DOHH2 (cell line): Measurements from ENCODE around the gene APOO.

ENCODE experiments used
- H3F3A ChIP-seq: fragments of 200-600 bp; sonication (generic), shearing (Covaris generic); 2 replicates; pipeline ENCODE4 v1.6.0; 2016; ENCODE audit warnings: antibody characterized with exemption, mild to moderate bottlenecking; ENCODE audit not compliant: control insufficient read depth, insufficient read depth
- H3K27ac ChIP-seq: fragments of 200-600 bp; sonication (generic); 2 replicates; pipeline ENCODE4 v1.5.1; 2014; ENCODE audit warnings: low read depth, mild to moderate bottlenecking, low read length, moderate library complexity
- H3K27me3 ChIP-seq: fragments of 200-600 bp; sonication (generic); 2 replicates; pipeline ENCODE4 v1.6.1; 2014; ENCODE audit warnings: mild to moderate bottlenecking, low read length, mixed read lengths; ENCODE audit not compliant: control insufficient read depth
- H3K36me3 ChIP-seq: fragments of 200-600 bp; sonication (generic); 2 replicates; pipeline ENCODE4 v1.6.1; 2014; ENCODE audit warnings: mild to moderate bottlenecking, low read length, moderate library complexity, mixed read lengths; ENCODE audit not compliant: control insufficient read depth
- H3K4me1 ChIP-seq: fragments of 200-600 bp; sonication (generic); 2 replicates; pipeline ENCODE4 v1.6.1; 2014; ENCODE audit warnings: mild to moderate bottlenecking, low read length, mixed read lengths; ENCODE audit not compliant: control insufficient read depth
- H3K4me2 ChIP-seq: fragments of 200-600 bp; sonication (generic); 2 replicates; pipeline ENCODE4 v1.6.0; 2014; ENCODE audit warnings: mild to moderate bottlenecking, low read length, moderate library complexity
- H3K4me3 ChIP-seq: fragments of 200-600 bp; sonication (generic); 2 replicates; pipeline ENCODE4 v1.5.1; 2014; ENCODE audit warnings: mild to moderate bottlenecking, low read length, mixed read lengths
- H3K79me2 ChIP-seq: fragments of 200-600 bp; sonication (generic); 2 replicates; pipeline ENCODE4 v1.6.1; 2014; ENCODE audit warnings: mild to moderate bottlenecking, low read length, mixed read lengths; ENCODE audit not compliant: control insufficient read depth
- H3K9me2 ChIP-seq: fragments of 200-600 bp; sonication (generic); replicated peaks from 2 replicates; pipeline ENCODE4 v1.6.1; 2014; ENCODE audit warnings: mild to moderate bottlenecking, low read length, mixed read lengths; ENCODE audit not compliant: control insufficient read depth
- H3K9me3 ChIP-seq: fragments of 200-600 bp; sonication (generic); 2 replicates; pipeline ENCODE4 v1.6.1; 2014; ENCODE audit warnings: antibody characterized with exemption, low read length, mixed read lengths; ENCODE audit not compliant: control insufficient read depth, insufficient read depth
- H4K20me1 ChIP-seq: fragments of 200-600 bp; sonication (generic); 2 replicates; pipeline ENCODE4 v1.6.0; 2014; ENCODE audit warnings: low read depth, mild to moderate bottlenecking, antibody characterized with exemption, low read length, moderate library complexity; ENCODE audit not compliant: control insufficient read depth, insufficient read depth
- CTCF ChIP-seq: fragments of 200-600 bp; sonication (generic); IDR thresholded peaks from one replicate; pipeline ENCODE4 v1.5.1; 2014; ENCODE audit warnings: antibody characterized with exemption, mild to moderate bottlenecking, low read depth, low read length; ENCODE audit not compliant: poor library complexity, severe bottlenecking
- EZH2phosphoT487 ChIP-seq: fragments of 200-600 bp; sonication (generic); IDR thresholded peaks from 2 replicates; pipeline ENCODE4 v1.6.1; 2017; ENCODE audit warnings: borderline replicate concordance, mild to moderate bottlenecking, antibody characterized with exemption, low read length, moderate library complexity, mixed read lengths

APOO gene

GRCh38 chrX:23805389-23805788 is 102.3 kb downstream of the APOO start:
- Histone ChIP-seq H3K27me3 (no peaks in the 10 kb centered on the region), H3K27ac (no peak overlapping the region), H3K4me2 (no peak overlapping the region), H3K4me3 (no peak overlapping the region), H3K36me3 (no peaks in the 10 kb centered on the region), H4K20me1 (no peaks in the 10 kb centered on the region), H3K9me3 (no peaks in the 10 kb centered on the region), H3K79me2 (no peaks in the 10 kb centered on the region), H3F3A (no peaks in the 10 kb centered on the region; the same call in 1 of the 2 replicates), H3K9me2 (no peaks in the 10 kb centered on the region), H3K4me1 (peaks cover 22% of the 10 kb centered on the region)
- TF ChIP-seq CTCF (no peak), EZH2phosphoT487 (no peak)

- no peaks in the 10 kb centered on the region for H4K20me1 ChIP-seq
- no peak overlapping the region for H3K4me3 ChIP-seq
- H3F3A ChIP-seq = no peaks in the 10 kb centered on the region; the same call in 1 of the 2 replicates
- no peak overlapping the region for H3K27ac ChIP-seq
- no peaks in the 10 kb centered on the region for H3K9me2 ChIP-seq
- H3K4me2 ChIP-seq = no peak overlapping the region
- TF ChIP-seq EZH2phosphoT487 (no peak), CTCF (no peak)
- no peaks in the 10 kb centered on the region for H3K9me3 ChIP-seq
- no peaks in the 10 kb centered on the region for H3K27me3 ChIP-seq
- H3K36me3 ChIP-seq = no peaks in the 10 kb centered on the region
- no peaks in the 10 kb centered on the region for H3K79me2 ChIP-seq
- peaks cover 20% of the 10 kb centered on the region for H3K4me1 ChIP-seq
Observed at GRCh38 chrX:23804578-23804977, 103.2 kb downstream of the APOO start.

- Histone ChIP-seq H3K36me3 (no peaks in the 10 kb centered on the region), H3K79me2 (no peaks in the 10 kb centered on the region), H3K4me1 (peaks cover 20% of the 10 kb centered on the region), H3K9me3 (no peaks in the 10 kb centered on the region), H4K20me1 (no peaks in the 10 kb centered on the region), H3F3A (no peaks in the 10 kb centered on the region; the same call in 1 of the 2 replicates), H3K9me2 (no peaks in the 10 kb centered on the region), H3K27ac (no peak overlapping the region), H3K4me2 (no peak overlapping the region), H3K4me3 (no peak overlapping the region), H3K27me3 (no peaks in the 10 kb centered on the region)
- TF ChIP-seq CTCF = no peak
- TF ChIP-seq EZH2phosphoT487 = no peak
Observed at GRCh38 chrX:23803931-23804381, 103.8 kb downstream of the APOO start.

- no peaks in the 10 kb centered on the region for H3K27me3 ChIP-seq
- no peak overlapping the region for H3K27ac ChIP-seq
Observed at GRCh38 chrX:23802431-23802830, 105.3 kb downstream of the APOO start.

More at GRCh38 chrX:23802431-23802830, 105.3 kb downstream of the APOO start:
- no peaks in the 10 kb centered on the region for H3F3A ChIP-seq
- TF ChIP-seq EZH2phosphoT487 (no peak), CTCF (no peak)
- H3K9me3 ChIP-seq = no peaks in the 10 kb centered on the region
- no peaks in the 10 kb centered on the region for H3K79me2 ChIP-seq
- H3K9me2 ChIP-seq = no peaks in the 10 kb centered on the region
- H3K4me3 ChIP-seq = no peak overlapping the region
- no peaks in the 10 kb centered on the region for H4K20me1 ChIP-seq
- H3K4me1 ChIP-seq = peaks cover 16% of the 10 kb centered on the region
- no peaks in the 10 kb centered on the region for H3K36me3 ChIP-seq
- peak overlapping the region; percentile 47 for H3K4me2 ChIP-seq
